GM23338 (cell line): ENCODE measurements around the gene PCDHB4. TPM values are rescaled to one million over a fixed set of nuclear protein-coding genes. Genes with fewer than 3 reads are reported as not detected.
A peak's percentile ranks its signal among the peaks of the same experiment; 100 is the strongest.
"Not testable (repeated sequence)": the region's sequence is repeated elsewhere in the genome, so short reads cannot be mapped to it uniquely, and the experiment has no call there.

Experiments
- ATAC-seq: fragments of 200-7000 bp; cut with Tn5 transposase; 3 replicates; pipeline ENCODE4 v1.9.1; 2020
- DNase-seq: peaks from one replicate; pipeline ENCODE4 v3.0.0-alpha.2; 2015; ENCODE audit warnings: low spot score
- H2AFZ ChIP-seq: fragments of 200-600 bp; sonication (generic); 2 replicates; pipeline ENCODE4 v1.8.0; 2016; ENCODE audit warnings: antibody characterized with exemption, mild to moderate bottlenecking, moderate library complexity
- H3F3A ChIP-seq: fragments of 200-600 bp; sonication (generic); replicated peaks from 2 replicates; pipeline ENCODE4 v1.8.0; 2017; ENCODE audit warnings: antibody characterized with exemption, mixed run types, low read depth
- H3K27ac ChIP-seq: fragments of 200-600 bp; sonication (generic); 2 replicates; pipeline ENCODE4 v1.6.1; 2016; ENCODE audit warnings: low read depth
- H3K27me3 ChIP-seq: fragments of 200-600 bp; sonication (generic); 2 replicates; pipeline ENCODE4 v1.8.0; 2016; ENCODE audit warnings: mild to moderate bottlenecking, mixed run types, moderate library complexity; ENCODE audit not compliant: insufficient read depth
- H3K36me3 ChIP-seq: fragments of 200-600 bp; sonication (generic); 2 replicates; pipeline ENCODE4 v1.8.0; 2016; ENCODE audit warnings: mild to moderate bottlenecking; ENCODE audit not compliant: insufficient read depth
- H3K4me1 ChIP-seq: fragments of 200-600 bp; sonication (generic); 2 replicates; pipeline ENCODE4 v1.8.0; 2016; ENCODE audit warnings: mild to moderate bottlenecking, moderate library complexity; ENCODE audit not compliant: insufficient read depth
- H3K4me2 ChIP-seq: fragments of 200-600 bp; sonication (generic); 2 replicates; pipeline ENCODE4 v1.7.1; 2017; ENCODE audit warnings: mixed run types
- H3K4me3 ChIP-seq: fragments of 200-600 bp; sonication (generic); 2 replicates; pipeline ENCODE4 v1.6.1; 2016; ENCODE audit warnings: mixed run types
- H3K79me2 ChIP-seq: fragments of 200-600 bp; sonication (generic); replicated peaks from 2 replicates; pipeline ENCODE4 v1.8.0; 2017; ENCODE audit warnings: mild to moderate bottlenecking; ENCODE audit not compliant: insufficient read depth
- H3K9me2 ChIP-seq: fragments of 200-600 bp; sonication (generic); 2 replicates; pipeline ENCODE4 v1.8.0; 2017; ENCODE audit not compliant: insufficient read depth
- H4K20me1 ChIP-seq: fragments of 200-600 bp; sonication (generic); replicated peaks from 2 replicates; pipeline ENCODE4 v1.8.0; 2017; ENCODE audit warnings: mild to moderate bottlenecking; ENCODE audit not compliant: insufficient read depth
- H3K27ac Mint-ChIP-seq: 2 replicates; pipeline ENCODE4 v1.8.0; 2020; ENCODE audit warnings: inconsistent platforms, mild to moderate bottlenecking, moderate library complexity, mixed read lengths
- H3K27me3 Mint-ChIP-seq: 3 replicates; pipeline ENCODE4 v1.8.0; 2022; ENCODE audit warnings: low read depth, mild to moderate bottlenecking, moderate library complexity, mixed read lengths, inconsistent platforms; ENCODE audit not compliant: insufficient read depth, poor library complexity
- H3K36me3 Mint-ChIP-seq: 3 replicates; pipeline ENCODE4 v1.8.0; 2021; ENCODE audit warnings: low read depth, mild to moderate bottlenecking, inconsistent platforms, moderate library complexity, mixed read lengths
- H3K4me1 Mint-ChIP-seq: 3 replicates; pipeline ENCODE4 v1.8.0; 2020; ENCODE audit warnings: mild to moderate bottlenecking, inconsistent platforms, mixed read lengths
- H3K4me3 Mint-ChIP-seq: 3 replicates; pipeline ENCODE4 v1.8.0; 2021; ENCODE audit warnings: moderate library complexity, mild to moderate bottlenecking, inconsistent platforms, mixed read lengths
- H3K9me3 Mint-ChIP-seq: 3 replicates; pipeline ENCODE4 v1.8.0; 2020; ENCODE audit warnings: moderate library complexity, mild to moderate bottlenecking, inconsistent platforms, mixed read lengths
- CTCF ChIP-seq, 2 experiments: fragments of 200-600 bp in 1 of 2; sonication (generic) in 1 of 2; conservative IDR thresholded peaks; 2 replicates each; pipeline versions ENCODE4 v1.5.1 to v1.6.1; 2016 to 2017; ENCODE audit warnings: antibody characterized with exemption in 2 of 2, low read depth in 2 of 2, mild to moderate bottlenecking in 2 of 2, moderate library complexity in 1 of 2
- JUNB ChIP-seq: IDR thresholded peaks from one replicate; pipeline ENCODE4 v1.6.1; 2016; ENCODE audit warnings: antibody characterized with exemption; ENCODE audit not compliant: unreplicated experiment
- polyA plus RNA-seq: library from polyadenylated mRNA; unstranded; fragments of >200 nt; fragmentation: Nextera tagmentation; extraction: Ambion mirVana; gene quantifications from 2 replicates; pipeline ENCODE4 v1.2.1, GENCODE V29; 2016
- total RNA-seq: library from RNA; depleted of rRNA; stranded (reverse); fragments of >200 nt; shearing (Covaris generic); gene quantifications from 2 replicates; pipeline ENCODE4 v1.2.3, GENCODE V29; 2014
- TF ChIP-seq, protein P1 (sequence below): fragments of 250-450 bp; sonication (Bioruptor Pico); IDR thresholded peaks from 2 replicates; pipeline ENCODE4 v1.5.0; 2020; ENCODE audit warnings: mild to moderate bottlenecking, moderate library complexity

Gene PCDHB4
- total and polyA plus RNA-seq, 2 experiments from 2014 or later: 1.3 to 2.7 TPM

DNA sequence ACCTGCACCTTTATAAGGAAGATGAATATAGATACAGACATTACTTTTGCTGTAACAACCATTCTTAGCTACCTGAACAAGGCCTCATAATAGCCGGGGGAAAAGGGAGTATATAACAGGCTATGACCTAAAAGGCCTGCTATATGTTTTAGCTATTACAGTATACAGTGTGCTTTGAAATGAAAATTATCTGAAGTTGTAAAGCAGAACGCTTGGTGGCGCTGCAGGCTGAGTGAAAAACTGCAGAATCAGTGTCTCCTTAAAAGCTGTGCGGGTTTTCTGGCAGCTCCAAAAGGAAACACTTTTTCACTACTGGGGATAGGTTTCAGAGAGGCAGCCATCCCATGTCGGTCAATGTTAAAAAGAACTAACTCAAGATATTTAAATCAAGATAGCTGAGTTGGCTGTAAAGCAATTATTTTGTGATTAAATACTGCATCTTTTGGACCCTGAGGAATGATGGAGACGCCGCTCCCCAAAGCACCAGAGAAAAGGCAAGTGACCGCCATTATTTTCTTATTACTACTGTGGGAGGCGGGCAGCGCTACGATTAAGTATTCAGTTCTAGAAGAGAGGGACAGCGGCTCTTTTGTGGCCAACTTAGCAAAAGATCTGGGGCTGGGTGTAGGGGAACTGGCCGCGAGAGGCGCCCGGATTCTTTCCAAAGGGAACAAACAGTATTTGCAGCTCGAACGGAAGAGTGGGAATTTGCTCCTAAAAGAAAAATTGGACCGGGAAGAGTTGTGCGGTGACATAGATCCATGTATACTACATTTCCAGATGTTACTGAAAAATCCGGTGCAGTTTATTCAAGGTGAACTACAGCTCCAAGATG, 34.1 kb downstream of the PCDHB4 start:
- Histone ChIP-seq H3K27ac (no peak overlapping the region), H3K4me1 (no peaks in the 10 kb centered on the region), H3K4me3 (peak overlapping the region; percentile 28), H3K79me2 (no peaks in the 10 kb centered on the region), H3K27me3 (no peaks in the 10 kb centered on the region), H2AFZ (peak overlapping the region; percentile 34; the same call in 1 of the 2 replicates), H3K9me2 (no peaks in the 10 kb centered on the region), H3K36me3 (no peaks in the 10 kb centered on the region), H3K4me2 (peak overlapping the region; percentile 26), H4K20me1 (no peaks in the 10 kb centered on the region), H3F3A (no peaks in the 10 kb centered on the region)
- peaks cover 9% of the 10 kb centered on the region for H3K27me3 Mint-ChIP-seq
- DNase-seq (peak; percentile 86), ATAC-seq (peak; percentile 88)
- peak overlapping the region; percentile 53; the same call in 1 of the 2 replicates for H3K27ac Mint-ChIP-seq
- H3K36me3 Mint-ChIP-seq: peaks cover 31% of the 10 kb centered on the region
- H3K4me1 Mint-ChIP-seq: no peaks in the 10 kb centered on the region
- peaks cover 33% of the 10 kb centered on the region for H3K9me3 Mint-ChIP-seq
- peak overlapping the region; percentile 25; the same call in 1 of the 3 replicates for H3K4me3 Mint-ChIP-seq
- TF ChIP-seq, protein P1, sequence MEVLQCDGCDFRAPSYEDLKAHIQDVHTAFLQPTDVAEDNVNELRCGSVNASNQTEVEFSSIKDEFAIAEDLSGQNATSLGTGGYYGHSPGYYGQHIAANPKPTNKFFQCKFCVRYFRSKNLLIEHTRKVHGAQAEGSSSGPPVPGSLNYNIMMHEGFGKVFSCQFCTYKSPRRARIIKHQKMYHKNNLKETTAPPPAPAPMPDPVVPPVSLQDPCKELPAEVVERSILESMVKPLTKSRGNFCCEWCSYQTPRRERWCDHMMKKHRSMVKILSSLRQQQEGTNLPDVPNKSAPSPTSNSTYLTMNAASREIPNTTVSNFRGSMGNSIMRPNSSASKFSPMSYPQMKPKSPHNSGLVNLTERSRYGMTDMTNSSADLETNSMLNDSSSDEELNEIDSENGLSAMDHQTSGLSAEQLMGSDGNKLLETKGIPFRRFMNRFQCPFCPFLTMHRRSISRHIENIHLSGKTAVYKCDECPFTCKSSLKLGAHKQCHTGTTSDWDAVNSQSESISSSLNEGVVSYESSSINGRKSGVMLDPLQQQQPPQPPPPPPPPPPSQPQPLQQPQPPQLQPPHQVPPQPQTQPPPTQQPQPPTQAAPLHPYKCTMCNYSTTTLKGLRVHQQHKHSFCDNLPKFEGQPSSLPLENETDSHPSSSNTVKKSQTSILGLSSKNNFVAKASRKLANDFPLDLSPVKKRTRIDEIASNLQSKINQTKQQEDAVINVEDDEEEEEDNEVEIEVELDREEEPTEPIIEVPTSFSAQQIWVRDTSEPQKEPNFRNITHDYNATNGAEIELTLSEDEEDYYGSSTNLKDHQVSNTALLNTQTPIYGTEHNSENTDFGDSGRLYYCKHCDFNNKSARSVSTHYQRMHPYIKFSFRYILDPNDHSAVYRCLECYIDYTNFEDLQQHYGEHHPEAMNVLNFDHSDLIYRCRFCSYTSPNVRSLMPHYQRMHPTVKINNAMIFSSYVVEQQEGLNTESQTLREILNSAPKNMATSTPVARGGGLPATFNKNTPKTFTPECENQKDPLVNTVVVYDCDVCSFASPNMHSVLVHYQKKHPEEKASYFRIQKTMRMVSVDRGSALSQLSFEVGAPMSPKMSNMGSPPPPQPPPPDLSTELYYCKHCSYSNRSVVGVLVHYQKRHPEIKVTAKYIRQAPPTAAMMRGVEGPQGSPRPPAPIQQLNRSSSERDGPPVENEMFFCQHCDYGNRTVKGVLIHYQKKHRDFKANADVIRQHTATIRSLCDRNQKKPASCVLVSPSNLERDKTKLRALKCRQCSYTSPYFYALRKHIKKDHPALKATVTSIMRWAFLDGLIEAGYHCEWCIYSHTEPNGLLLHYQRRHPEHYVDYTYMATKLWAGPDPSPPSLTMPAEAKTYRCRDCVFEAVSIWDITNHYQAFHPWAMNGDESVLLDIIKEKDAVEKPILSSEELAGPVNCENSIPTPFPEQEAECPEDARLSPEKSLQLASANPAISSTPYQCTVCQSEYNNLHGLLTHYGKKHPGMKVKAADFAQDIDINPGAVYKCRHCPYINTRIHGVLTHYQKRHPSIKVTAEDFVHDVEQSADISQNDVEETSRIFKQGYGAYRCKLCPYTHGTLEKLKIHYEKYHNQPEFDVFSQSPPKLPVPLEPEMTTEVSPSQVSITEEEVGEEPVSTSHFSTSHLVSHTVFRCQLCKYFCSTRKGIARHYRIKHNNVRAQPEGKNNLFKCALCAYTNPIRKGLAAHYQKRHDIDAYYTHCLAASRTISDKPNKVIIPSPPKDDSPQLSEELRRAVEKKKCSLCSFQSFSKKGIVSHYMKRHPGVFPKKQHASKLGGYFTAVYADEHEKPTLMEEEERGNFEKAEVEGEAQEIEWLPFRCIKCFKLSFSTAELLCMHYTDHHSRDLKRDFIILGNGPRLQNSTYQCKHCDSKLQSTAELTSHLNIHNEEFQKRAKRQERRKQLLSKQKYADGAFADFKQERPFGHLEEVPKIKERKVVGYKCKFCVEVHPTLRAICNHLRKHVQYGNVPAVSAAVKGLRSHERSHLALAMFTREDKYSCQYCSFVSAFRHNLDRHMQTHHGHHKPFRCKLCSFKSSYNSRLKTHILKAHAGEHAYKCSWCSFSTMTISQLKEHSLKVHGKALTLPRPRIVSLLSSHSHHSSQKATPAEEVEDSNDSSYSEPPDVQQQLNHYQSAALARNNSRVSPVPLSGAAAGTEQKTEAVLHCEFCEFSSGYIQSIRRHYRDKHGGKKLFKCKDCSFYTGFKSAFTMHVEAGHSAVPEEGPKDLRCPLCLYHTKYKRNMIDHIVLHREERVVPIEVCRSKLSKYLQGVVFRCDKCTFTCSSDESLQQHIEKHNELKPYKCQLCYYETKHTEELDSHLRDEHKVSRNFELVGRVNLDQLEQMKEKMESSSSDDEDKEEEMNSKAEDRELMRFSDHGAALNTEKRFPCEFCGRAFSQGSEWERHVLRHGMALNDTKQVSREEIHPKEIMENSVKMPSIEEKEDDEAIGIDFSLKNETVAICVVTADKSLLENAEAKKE (CRISPR knock-in tag): no peak
- TF ChIP-seq JUNB (no peak), CTCF (conservative IDR thresholded peaks at IDR 0.05; ENCODE audit: low read depth in 2 of 2) (peak; percentile 81 to 91)

DNA sequence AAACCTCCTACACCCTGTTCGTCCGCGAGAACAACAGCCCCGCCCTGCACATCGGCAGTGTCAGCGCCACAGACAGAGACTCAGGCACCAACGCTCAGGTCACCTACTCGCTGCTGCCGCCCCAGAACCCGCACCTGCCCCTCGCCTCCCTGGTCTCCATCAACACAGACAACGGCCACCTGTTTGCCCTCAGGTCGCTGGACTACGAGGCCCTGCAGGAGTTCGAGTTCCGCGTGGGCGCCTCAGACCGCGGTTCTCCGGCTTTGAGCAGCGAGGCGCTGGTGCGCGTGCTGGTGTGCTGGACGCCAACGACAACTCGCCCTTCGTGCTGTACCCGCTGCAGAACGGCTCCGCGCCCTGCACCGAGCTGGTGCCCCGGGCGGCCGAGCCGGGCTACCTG, 35.7 kb downstream of the PCDHB4 start:
- H3K27me3 Mint-ChIP-seq, H3K9me2 ChIP-seq, H3K4me3 Mint-ChIP-seq, H3K27me3 ChIP-seq, H3K4me2 ChIP-seq, ATAC-seq, H3K4me1 Mint-ChIP-seq, H3K4me1 ChIP-seq, H3F3A ChIP-seq, H3K27ac Mint-ChIP-seq, H3K79me2 ChIP-seq, DNase-seq, H3K27ac ChIP-seq, H3K36me3 ChIP-seq, H2AFZ ChIP-seq, H4K20me1 ChIP-seq, H3K4me3 ChIP-seq: not testable (repeated sequence)
- Mint-ChIP-seq H3K36me3 (peaks cover 19% of the 10 kb centered on the region), H3K9me3 (peaks cover 26% of the 10 kb centered on the region; the same call in 2 of the 3 replicates)

DNA sequence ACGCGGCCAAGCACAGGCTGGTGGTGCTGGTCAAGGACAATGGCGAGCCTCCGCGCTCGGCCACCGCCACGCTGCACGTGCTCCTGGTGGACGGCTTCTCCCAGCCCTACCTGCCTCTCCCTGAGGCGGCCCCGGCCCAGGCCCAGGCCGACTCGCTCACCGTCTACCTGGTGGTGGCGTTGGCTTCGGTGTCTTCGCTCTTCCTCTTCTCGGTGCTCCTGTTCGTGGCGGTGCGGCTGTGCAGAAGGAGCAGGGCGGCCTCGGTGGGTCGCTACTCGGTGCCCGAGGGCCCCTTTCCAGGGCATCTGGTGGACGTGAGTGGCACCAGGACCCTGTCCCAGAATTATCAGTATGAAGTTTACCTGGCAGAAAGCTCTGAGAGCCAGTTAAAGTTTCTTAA, 36.3 kb downstream of the PCDHB4 start:
- peaks cover 18% of the 10 kb centered on the region for H3K36me3 Mint-ChIP-seq
- H3K9me3 Mint-ChIP-seq: peaks cover 23% of the 10 kb centered on the region; the same call in 2 of the 3 replicates
- not testable (repeated sequence) for H3K4me2 ChIP-seq, H3K27ac ChIP-seq, H3K4me3 Mint-ChIP-seq, H3K27me3 ChIP-seq, H3K4me3 ChIP-seq, ATAC-seq, H3K4me1 Mint-ChIP-seq, H3K4me1 ChIP-seq, H3F3A ChIP-seq, H3K36me3 ChIP-seq, H2AFZ ChIP-seq, H3K9me2 ChIP-seq, H3K79me2 ChIP-seq, H3K27ac Mint-ChIP-seq, H4K20me1 ChIP-seq, DNase-seq, H3K27me3 Mint-ChIP-seq
